WTC11 (cell line): ENCODE measurements around the gene PEAK1.

ENCODE experiments used
- FOXJ3 ChIP-seq: sonication (generic); formaldehyde crosslinking; IDR thresholded peaks from 2 replicates; pipeline ENCODE4 v1.9.0; 2021; ENCODE audit warnings: missing genetic modification reagents, mild to moderate bottlenecking, borderline replicate concordance
- NFYB ChIP-seq: sonication (generic); formaldehyde crosslinking; conservative IDR thresholded peaks from 2 replicates; pipeline ENCODE4 v1.8.0; 2022; ENCODE audit warnings: low read depth, missing genetic modification reagents
- SP1 ChIP-seq: sonication (generic); formaldehyde crosslinking; conservative IDR thresholded peaks from 2 replicates; pipeline ENCODE4 v1.8.1; 2022; ENCODE audit warnings: missing genetic modification reagents

DNA sequence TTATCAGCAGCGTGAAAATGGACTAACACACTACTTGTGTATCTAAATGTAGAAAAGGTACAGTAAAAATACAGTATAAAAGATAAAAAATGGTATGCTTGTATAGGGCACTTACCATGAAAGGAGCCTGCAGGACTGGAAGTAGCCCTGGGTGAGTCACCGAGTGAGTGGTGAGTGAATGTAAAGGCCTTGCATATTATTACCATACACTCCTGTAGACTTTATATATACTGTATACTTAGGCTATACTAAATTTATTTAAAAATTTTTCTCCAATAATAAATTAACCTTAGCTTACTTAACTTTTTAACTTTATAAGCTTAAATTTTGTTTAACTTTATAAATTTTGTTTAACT, 281.8 kb downstream of the PEAK1 start:
- TF ChIP-seq NFYB: no peak
- no peak for TF ChIP-seq SP1 (CRISPR knock-in tag)
- no peak for TF ChIP-seq FOXJ3 (CRISPR knock-in tag)
